ENCODE results near the gene LEP.

GRCh38 chr7:128307061-128307460, 66.0 kb downstream of the LEP start:
- TF ChIP-seq MAX (IDR thresholded peaks at IDR 0.05) (no peak), CEBPB (IDR thresholded peaks at IDR 0.05) (no peak), TAF1 (IDR thresholded peaks at IDR 0.05; ENCODE audit: low read depth) (no peak), TEAD4 (IDR thresholded peaks at IDR 0.05) (no peak)

All from Ishikawa (cell line).